ENCODE measurements around the gene LIMA1. TPM values are rescaled to one million over a fixed set of nuclear protein-coding genes. Genes with fewer than 3 reads are reported as not detected.
"Not testable (repeated sequence)": the region's sequence is repeated elsewhere in the genome, so short reads cannot be mapped to it uniquely, and the experiment has no call there.

LIMA1 gene
- polyA plus RNA-seq, 1 donor = 191 TPM

DNA sequence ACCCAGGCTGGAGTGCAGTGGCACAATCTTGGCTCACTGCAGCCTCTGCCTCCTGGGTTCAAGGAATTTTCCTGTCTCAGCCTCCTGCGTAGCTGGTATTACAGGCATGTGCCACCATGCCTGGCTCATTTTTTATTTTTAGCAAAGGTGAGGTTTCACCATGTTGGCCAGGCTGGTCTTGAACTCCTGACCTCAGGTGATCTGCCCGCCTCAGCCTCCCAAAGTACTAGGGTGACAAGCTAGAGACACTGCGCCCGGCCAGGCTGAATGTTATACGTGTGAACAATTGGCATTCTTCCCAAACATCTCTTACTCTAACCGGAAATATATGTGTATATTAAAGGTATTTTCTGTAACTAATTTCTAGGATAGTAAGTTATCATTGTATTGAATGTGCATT lies 13.2 kb upstream of the LIMA1 start:
- peaks cover 6% of the 10 kb centered on the region for H3K9me3 ChIP-seq (ENCODE audit: control insufficient read depth, low read depth, low read length)
- no peak overlapping the region for H3K4me3 ChIP-seq (ENCODE audit: low read length)
- H3K4me1 ChIP-seq (ENCODE audit: control insufficient read depth, insufficient read depth, low read length) = no peaks in the 10 kb centered on the region
- H3K36me3 ChIP-seq (ENCODE audit: control insufficient read depth, insufficient read depth, low read length) = peaks cover 3% of the 10 kb centered on the region
- DNase-seq = no peak
- WGBS (ENCODE audit: insufficient coverage, low lambda C conversion rate) = no CpG with 5 or more reads among the region's 6 CpGs
- no peaks in the 10 kb centered on the region for H3K27me3 ChIP-seq (ENCODE audit: control insufficient read depth, insufficient read depth, low read length)
- H3K27ac ChIP-seq (ENCODE audit: low read length) = no peak overlapping the region

DNA sequence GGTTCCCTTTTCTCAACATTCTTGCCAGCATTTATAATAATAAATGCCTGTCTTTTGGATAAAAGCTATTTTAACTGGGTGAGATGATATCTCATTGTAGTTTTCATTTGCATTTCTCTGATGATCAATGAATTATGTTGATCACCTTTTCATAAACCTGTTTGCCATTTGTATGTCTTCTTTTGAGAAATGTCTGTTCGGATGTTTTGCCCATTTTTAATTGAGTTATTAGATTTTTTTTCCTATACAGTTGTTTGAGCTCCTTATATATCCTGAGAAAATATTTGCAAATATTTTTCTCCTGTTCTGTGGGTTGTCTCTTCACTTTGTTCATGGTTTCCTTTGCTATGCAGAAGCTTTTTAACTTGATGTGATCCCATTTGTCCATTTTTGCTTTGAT lies 8.1 kb upstream of the LIMA1 start:
- H3K4me3 ChIP-seq (ENCODE audit: low read length) = no peak overlapping the region
- WGBS (ENCODE audit: insufficient coverage, low lambda C conversion rate) = 100% methylated on average over 1 of the region's 1 CpG
- H3K36me3 ChIP-seq (ENCODE audit: control insufficient read depth, insufficient read depth, low read length) = peaks cover 3% of the 10 kb centered on the region
- no peaks in the 10 kb centered on the region for H3K27me3 ChIP-seq (ENCODE audit: control insufficient read depth, insufficient read depth, low read length)
- no peaks in the 10 kb centered on the region for H3K4me1 ChIP-seq (ENCODE audit: control insufficient read depth, insufficient read depth, low read length)
- H3K27ac ChIP-seq (ENCODE audit: low read length) = no peak overlapping the region
- DNase-seq = no peak
- H3K9me3 ChIP-seq (ENCODE audit: control insufficient read depth, low read depth, low read length) = peaks cover 9% of the 10 kb centered on the region

DNA sequence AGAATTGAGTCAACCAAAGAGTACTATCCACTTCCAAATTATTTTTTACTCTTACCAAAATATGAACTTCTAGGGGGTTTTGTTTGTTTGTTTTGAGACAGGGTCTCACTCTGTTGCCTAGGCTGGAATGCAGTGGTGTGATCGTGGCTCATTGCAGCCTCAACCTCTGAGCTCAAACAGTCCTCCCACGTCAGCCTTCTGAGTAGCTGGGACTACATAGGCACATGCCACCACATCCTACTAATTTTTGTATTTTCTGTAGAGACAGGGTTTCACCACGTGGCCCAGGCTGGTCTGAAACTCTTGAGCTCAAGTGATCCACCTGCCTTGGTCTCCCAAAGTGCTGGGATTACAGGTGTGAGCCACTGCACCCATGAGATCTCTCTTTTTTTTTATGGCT lies 7.4 kb upstream of the LIMA1 start:
- H3K27me3 ChIP-seq (ENCODE audit: control insufficient read depth, insufficient read depth, low read length) = not testable (repeated sequence)

DNA sequence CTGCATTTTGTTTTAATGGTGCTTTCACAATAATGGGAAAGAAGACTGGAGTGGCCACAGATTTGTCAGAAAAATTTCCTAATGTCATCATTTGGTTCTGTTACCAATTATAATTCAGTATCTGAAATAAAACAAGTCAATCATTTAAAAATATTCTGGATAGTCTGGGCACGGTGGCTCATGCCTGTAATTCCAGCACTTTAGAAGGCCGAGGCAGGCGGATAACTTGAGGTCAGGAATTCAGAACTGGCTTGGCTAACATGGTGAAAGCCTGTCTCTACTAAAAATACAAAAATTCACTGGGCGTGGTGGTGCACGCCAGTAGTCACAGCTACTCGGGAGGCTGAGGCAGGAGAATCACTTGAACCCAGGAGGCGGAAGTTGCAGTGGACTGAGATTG lies 4.0 kb upstream of the LIMA1 start:
- Histone ChIP-seq H3K4me3 (ENCODE audit: low read length) (no peak overlapping the region), H3K9me3 (ENCODE audit: control insufficient read depth, low read depth, low read length) (peaks cover 9% of the 10 kb centered on the region), H3K27ac (ENCODE audit: low read length) (no peak overlapping the region), H3K4me1 (ENCODE audit: control insufficient read depth, insufficient read depth, low read length) (no peaks in the 10 kb centered on the region), H3K36me3 (ENCODE audit: control insufficient read depth, insufficient read depth, low read length) (no peaks in the 10 kb centered on the region), H3K27me3 (ENCODE audit: control insufficient read depth, insufficient read depth, low read length) (no peaks in the 10 kb centered on the region)
- no CpG with 5 or more reads among the region's 7 CpGs for WGBS (ENCODE audit: insufficient coverage, low lambda C conversion rate)
- no peak for DNase-seq

More for the DNA sequence above, 7.4 kb upstream of the LIMA1 start:
- not testable (repeated sequence) for H3K4me1 ChIP-seq (ENCODE audit: control insufficient read depth, insufficient read depth, low read length); H3K9me3 ChIP-seq (ENCODE audit: control insufficient read depth, low read depth, low read length); H3K27ac ChIP-seq (ENCODE audit: low read length); DNase-seq; H3K36me3 ChIP-seq (ENCODE audit: control insufficient read depth, insufficient read depth, low read length); H3K4me3 ChIP-seq (ENCODE audit: low read length)
- no CpG with 5 or more reads among the region's 3 CpGs for WGBS (ENCODE audit: insufficient coverage, low lambda C conversion rate)

DNA sequence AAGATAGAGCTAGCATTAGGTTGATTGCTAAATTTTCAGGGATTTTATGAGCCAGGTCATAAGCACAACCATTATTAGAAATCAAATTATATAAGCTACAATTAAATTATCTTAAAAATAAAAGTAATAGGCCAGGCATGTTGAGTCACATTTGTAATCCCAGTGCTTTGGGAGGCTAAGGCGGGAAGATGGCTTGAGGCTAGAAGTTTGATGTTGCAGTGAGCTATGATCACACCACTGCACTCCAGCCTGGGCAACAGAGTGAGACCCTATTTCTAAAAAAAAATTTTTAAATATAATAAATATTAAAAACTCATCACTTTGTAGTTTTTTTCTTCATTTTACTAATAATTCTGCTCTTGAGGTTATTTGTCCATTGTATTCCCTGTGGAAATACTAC lies 1.9 kb upstream of the LIMA1 start:
- Histone ChIP-seq H3K9me3 (ENCODE audit: control insufficient read depth, low read depth, low read length) (no peaks in the 10 kb centered on the region), H3K4me1 (ENCODE audit: control insufficient read depth, insufficient read depth, low read length) (no peaks in the 10 kb centered on the region), H3K27ac (ENCODE audit: low read length) (no peak overlapping the region), H3K36me3 (ENCODE audit: control insufficient read depth, insufficient read depth, low read length) (no peaks in the 10 kb centered on the region), H3K27me3 (ENCODE audit: control insufficient read depth, insufficient read depth, low read length) (no peaks in the 10 kb centered on the region), H3K4me3 (ENCODE audit: low read length) (no peak overlapping the region)
- WGBS (ENCODE audit: insufficient coverage, low lambda C conversion rate) = no CpG with 5 or more reads among the region's 1 CpG
- DNase-seq = no peak

DNA sequence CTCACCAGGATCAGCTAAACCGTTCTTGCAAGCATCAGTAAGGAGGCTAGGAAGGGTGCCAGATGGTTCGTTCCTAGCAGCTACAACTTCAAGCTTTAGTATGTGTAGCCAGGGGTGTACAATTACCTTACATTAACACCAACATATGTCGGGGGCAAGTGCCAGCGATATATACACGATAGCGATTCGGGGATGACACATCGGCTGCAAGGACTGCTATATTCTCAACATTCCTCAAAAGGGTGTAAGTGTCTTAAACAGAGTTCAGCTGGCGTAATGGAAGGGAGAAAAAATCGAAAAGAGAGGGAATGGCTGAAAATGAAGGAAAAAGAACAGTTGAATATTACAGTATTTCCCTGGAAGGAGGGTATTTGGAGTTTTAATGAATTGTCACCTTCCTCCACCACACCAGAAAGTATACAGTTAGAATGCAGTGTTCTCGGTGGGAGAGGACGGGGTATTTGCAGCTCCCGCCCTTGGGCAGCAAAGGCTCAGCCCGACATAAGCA lies 545 bp downstream of the LIMA1 start:
- H3K4me3 ChIP-seq (ENCODE audit: low read length) = peak overlapping the region; percentile 94
- H3K9me3 ChIP-seq (ENCODE audit: control insufficient read depth, low read depth, low read length) = no peaks in the 10 kb centered on the region
- H3K4me1 ChIP-seq (ENCODE audit: control insufficient read depth, insufficient read depth, low read length) = peaks cover 8% of the 10 kb centered on the region
- WGBS (ENCODE audit: insufficient coverage, low lambda C conversion rate) = 5% methylated on average over 2 of the region's 14 CpGs
- H3K27me3 ChIP-seq (ENCODE audit: control insufficient read depth, insufficient read depth, low read length) = no peaks in the 10 kb centered on the region
- H3K27ac ChIP-seq (ENCODE audit: low read length) = peak overlapping the region; percentile 91
- DNase-seq = peak in 1 of 2 donors; percentile 43
- H3K36me3 ChIP-seq (ENCODE audit: control insufficient read depth, insufficient read depth, low read length) = no peaks in the 10 kb centered on the region

DNA sequence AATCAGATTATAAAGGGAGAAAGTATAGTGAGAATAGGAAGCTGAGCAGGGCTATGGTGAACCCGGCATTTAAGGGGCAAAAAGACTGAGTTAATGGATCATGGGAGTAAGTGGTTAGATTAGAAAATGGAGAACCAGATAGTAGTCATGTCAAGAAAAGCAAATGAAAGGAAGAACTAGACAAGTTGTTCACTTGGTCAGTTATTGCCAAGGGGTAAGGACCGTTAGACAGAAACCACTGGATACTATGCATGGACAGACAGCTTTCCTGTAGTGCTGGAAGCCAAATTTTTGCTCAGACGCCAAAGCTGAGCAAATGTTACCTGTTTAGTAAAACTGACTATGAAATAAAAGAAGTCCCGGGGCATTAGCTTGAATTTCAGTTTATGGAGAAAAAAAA lies 3.8 kb downstream of the LIMA1 start:
- Histone ChIP-seq H3K36me3 (ENCODE audit: control insufficient read depth, insufficient read depth, low read length) (peaks cover 6% of the 10 kb centered on the region), H3K27ac (ENCODE audit: low read length) (peak overlapping the region; percentile 91), H3K4me1 (ENCODE audit: control insufficient read depth, insufficient read depth, low read length) (peaks cover 39% of the 10 kb centered on the region), H3K4me3 (ENCODE audit: low read length) (no peak overlapping the region), H3K27me3 (ENCODE audit: control insufficient read depth, insufficient read depth, low read length) (no peaks in the 10 kb centered on the region), H3K9me3 (ENCODE audit: control insufficient read depth, low read depth, low read length) (no peaks in the 10 kb centered on the region)
- 100% methylated on average over 2 of the region's 4 CpGs for WGBS (ENCODE audit: insufficient coverage, low lambda C conversion rate)
- DNase-seq = no peak

DNA sequence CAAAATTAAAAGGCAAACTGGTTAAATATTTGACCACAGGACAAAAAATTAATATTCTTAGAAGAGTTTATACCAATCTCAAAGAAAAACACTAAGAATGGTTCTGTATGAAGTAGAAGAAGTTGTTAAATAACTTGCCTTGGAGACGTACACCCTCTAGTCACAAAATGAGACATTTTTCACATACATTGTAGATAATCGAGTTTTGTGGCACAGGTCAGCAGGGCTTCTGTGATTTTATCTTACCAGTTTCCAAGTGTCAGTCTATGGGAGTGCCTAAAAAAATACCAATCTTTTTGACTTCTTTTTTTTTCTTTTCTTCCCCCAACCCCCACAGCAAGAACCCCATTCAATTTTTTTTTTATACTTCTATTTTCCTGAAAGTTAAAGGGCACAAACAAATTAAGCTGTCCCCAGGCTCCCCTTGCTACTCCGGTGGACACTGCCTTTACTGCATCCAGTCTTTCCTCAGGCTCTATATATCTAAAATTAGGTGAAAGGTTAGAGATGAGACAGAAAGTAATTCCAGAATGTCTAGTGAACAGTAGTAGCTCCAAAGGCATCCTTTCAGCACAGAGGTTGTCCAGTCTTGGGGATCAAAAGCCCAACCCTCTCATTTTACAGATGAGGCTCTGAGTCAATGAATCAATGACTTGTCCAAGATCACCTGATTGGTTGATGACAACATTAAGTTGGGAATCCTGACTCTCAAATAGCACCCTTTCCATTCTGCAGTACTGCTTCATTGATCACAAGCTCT lies 6.2 kb downstream of the LIMA1 start:
- peak overlapping the region; percentile 79 for H3K27ac ChIP-seq (ENCODE audit: low read length)
- peaks cover 11% of the 10 kb centered on the region for H3K36me3 ChIP-seq (ENCODE audit: control insufficient read depth, insufficient read depth, low read length)
- DNase-seq = no peak
- H3K9me3 ChIP-seq (ENCODE audit: control insufficient read depth, low read depth, low read length) = no peaks in the 10 kb centered on the region
- peaks cover 53% of the 10 kb centered on the region for H3K4me1 ChIP-seq (ENCODE audit: control insufficient read depth, insufficient read depth, low read length)
- 50% methylated on average over 1 of the region's 3 CpGs for WGBS (ENCODE audit: insufficient coverage, low lambda C conversion rate)
- H3K4me3 ChIP-seq (ENCODE audit: low read length) = no peak overlapping the region
- H3K27me3 ChIP-seq (ENCODE audit: control insufficient read depth, insufficient read depth, low read length) = no peaks in the 10 kb centered on the region

DNA sequence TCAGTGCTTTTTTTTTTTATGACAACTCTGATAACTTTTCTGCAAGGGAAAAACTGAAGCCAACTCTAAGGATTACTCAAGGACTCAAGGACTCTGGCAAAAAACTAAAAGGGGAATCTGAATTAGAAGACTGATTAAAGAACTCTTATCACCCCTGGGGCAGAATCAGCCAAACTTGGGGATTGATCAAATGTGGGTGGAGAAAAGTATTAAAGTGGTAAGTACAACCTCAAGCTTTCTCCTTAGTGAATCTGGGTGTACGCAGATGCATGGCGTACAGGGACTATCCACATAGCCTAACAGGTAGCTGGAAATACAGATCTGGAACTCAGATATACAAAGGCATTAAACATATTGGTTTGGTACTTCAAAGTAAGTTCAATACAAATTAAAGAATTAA lies 7.3 kb downstream of the LIMA1 start:
- WGBS (ENCODE audit: insufficient coverage, low lambda C conversion rate) = no CpG with 5 or more reads among the region's 2 CpGs
- no peak overlapping the region for H3K4me3 ChIP-seq (ENCODE audit: low read length)
- no peaks in the 10 kb centered on the region for H3K9me3 ChIP-seq (ENCODE audit: control insufficient read depth, low read depth, low read length)
- no peak for DNase-seq
- no peaks in the 10 kb centered on the region for H3K27me3 ChIP-seq (ENCODE audit: control insufficient read depth, insufficient read depth, low read length)
- H3K36me3 ChIP-seq (ENCODE audit: control insufficient read depth, insufficient read depth, low read length) = peaks cover 11% of the 10 kb centered on the region
- H3K27ac ChIP-seq (ENCODE audit: low read length) = peak overlapping the region; percentile 79
- H3K4me1 ChIP-seq (ENCODE audit: control insufficient read depth, insufficient read depth, low read length) = peaks cover 59% of the 10 kb centered on the region

DNA sequence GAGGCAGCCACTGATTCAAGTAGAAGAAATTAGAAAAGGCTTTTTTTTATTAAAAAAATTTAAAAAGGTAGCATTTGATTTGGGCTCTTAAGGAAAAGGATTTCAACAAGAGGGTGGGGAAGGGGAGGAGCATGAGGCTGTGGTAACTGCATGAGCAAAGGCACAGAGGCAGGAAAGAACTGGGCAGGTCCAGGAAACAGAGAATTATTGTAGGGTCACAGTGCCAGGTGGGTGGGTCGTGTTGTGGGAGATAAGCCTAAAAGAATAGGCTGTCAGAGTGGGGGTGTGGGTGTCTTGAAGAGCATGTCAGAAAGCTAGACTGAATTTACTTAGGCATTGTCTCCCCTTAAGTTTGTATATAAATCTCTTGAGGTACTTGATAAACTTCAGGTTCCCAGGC lies 7.8 kb downstream of the LIMA1 start:
- no peaks in the 10 kb centered on the region for H3K27me3 ChIP-seq (ENCODE audit: control insufficient read depth, insufficient read depth, low read length)
- peak overlapping the region; percentile 79 for H3K27ac ChIP-seq (ENCODE audit: low read length)
- H3K36me3 ChIP-seq (ENCODE audit: control insufficient read depth, insufficient read depth, low read length) = peaks cover 11% of the 10 kb centered on the region
- H3K4me1 ChIP-seq (ENCODE audit: control insufficient read depth, insufficient read depth, low read length) = peaks cover 63% of the 10 kb centered on the region
- no peak overlapping the region for H3K4me3 ChIP-seq (ENCODE audit: low read length)
- DNase-seq = peak; percentile 69 to 85
- no peaks in the 10 kb centered on the region for H3K9me3 ChIP-seq (ENCODE audit: control insufficient read depth, low read depth, low read length)
- no CpG with 5 or more reads among the region's 1 CpG for WGBS (ENCODE audit: insufficient coverage, low lambda C conversion rate)

DNA sequence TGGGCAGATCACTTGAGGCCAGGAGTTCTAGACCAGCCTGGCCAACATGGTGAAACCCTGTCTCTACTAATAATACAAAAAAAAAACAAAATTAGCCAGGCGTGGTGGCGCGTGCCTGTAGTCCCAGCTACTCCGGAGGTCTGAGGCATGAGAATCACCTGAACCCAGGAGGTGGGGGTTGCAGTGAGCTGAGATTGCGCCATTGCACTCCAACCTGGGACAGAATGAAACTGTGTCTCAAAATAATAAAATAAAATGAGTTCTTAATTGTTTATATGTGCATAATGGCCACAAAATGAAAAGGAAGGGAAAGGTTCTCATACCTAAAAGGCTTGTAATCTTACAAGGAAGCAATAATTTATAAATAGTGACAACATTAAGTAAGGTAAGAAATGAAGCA lies 8.2 kb downstream of the LIMA1 start:
- H3K27ac ChIP-seq (ENCODE audit: low read length) = peak overlapping the region; percentile 79
- H3K36me3 ChIP-seq (ENCODE audit: control insufficient read depth, insufficient read depth, low read length) = peaks cover 11% of the 10 kb centered on the region
- not testable (repeated sequence) for H3K9me3 ChIP-seq (ENCODE audit: control insufficient read depth, low read depth, low read length); H3K4me3 ChIP-seq (ENCODE audit: low read length); H3K27me3 ChIP-seq (ENCODE audit: control insufficient read depth, insufficient read depth, low read length)
- no CpG with 5 or more reads among the region's 5 CpGs for WGBS (ENCODE audit: insufficient coverage, low lambda C conversion rate)
- DNase-seq = peak in 1 of 2 donors; percentile 20
- peaks cover 67% of the 10 kb centered on the region for H3K4me1 ChIP-seq (ENCODE audit: control insufficient read depth, insufficient read depth, low read length)

All from large intestine (tissue), 3 donors.